NT2/D1 (cell line): Measurements from ENCODE around the gene PI4K2A.

Source experiments
- SUZ12 ChIP-seq: IDR thresholded peaks from 2 replicates; pipeline ENCODE4 v1.6.1; 2011; ENCODE audit not compliant: insufficient read length, insufficient read depth; ENCODE audit errors: extremely low read depth
- YY1 ChIP-seq: IDR thresholded peaks from 2 replicates; pipeline ENCODE4 v1.6.1; 2011; ENCODE audit not compliant: insufficient read length, insufficient read depth
- ZNF274 ChIP-seq: IDR thresholded peaks from 2 replicates; pipeline ENCODE4 v1.6.1; 2011; ENCODE audit warnings: mild to moderate bottlenecking, low read depth, low read length

DNA sequence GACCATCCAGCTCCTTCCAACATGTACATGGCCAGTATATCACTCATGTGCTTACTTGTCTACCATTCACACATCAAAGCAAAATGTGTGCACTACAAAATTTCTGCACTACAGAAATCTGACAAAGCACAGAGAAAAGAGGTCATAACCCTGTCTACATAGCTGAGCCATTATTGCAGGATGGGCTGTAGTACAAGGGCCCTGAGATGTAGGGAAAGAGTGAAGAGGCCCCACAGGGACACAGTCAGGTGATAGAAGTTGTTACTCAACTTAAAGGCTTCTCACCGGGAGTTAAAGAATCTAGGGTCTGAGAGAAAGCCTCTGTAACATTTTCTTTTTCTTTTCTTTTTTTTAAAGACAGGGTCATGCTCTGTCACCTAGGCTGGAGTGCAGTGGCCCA lies 29.1 kb downstream of the PI4K2A start:
- TF ChIP-seq ZNF274 (no peak), SUZ12 (no peak), YY1 (no peak)
